PC-3 (cell line): Measurements from ENCODE around the gene POLR2F. TPM values are rescaled to one million over a fixed set of nuclear protein-coding genes. Genes with fewer than 3 reads are reported as not detected.

Experiments used
- ATAC-seq: fragments of 200-7000 bp; cut with Tn5 transposase; 2 replicates; pipeline ENCODE4 v1.9.1; 2020; ENCODE audit warnings: mild to moderate bottlenecking, moderate library complexity
- BruUV-seq: library from RNA; stranded (reverse); fragments of 400-500 nt; replicated peaks from 2 replicates; lab custom pipeline; 2021; lab: Mats Ljungman, UMichigan
- CTCF ChIA-PET: fragments of 300-600 bp; sonication (Branson Sonifier 250); formaldehyde crosslinking; loops from one replicate; lab custom pipeline; 2022; ENCODE audit warnings: antibody characterized with exemption; lab: Charles Lee
- POLR2A ChIA-PET: fragments of 300-600 bp; sonication (Branson Sonifier 250); formaldehyde crosslinking; loops from one replicate; lab custom pipeline; 2022; ENCODE audit warnings: antibody characterized with exemption; ENCODE audit not compliant: unreplicated experiment; lab: Charles Lee
- DNase-seq: peaks from one replicate; pipeline ENCODE4 v3.0.0-alpha.2; 2015
- H2AFZ ChIP-seq: fragments of 300-600 bp; sonication (generic); 2 replicates; pipeline ENCODE4 v1.6.0; 2016; ENCODE audit warnings: antibody characterized with exemption, low read length
- H3F3A ChIP-seq: fragments of 300-600 bp; sonication (generic); one replicate; pipeline ENCODE4 v1.6.0; 2017; ENCODE audit warnings: antibody characterized with exemption, low read length, control low read depth, mild to moderate bottlenecking; ENCODE audit not compliant: unreplicated experiment
- H3K27ac ChIP-seq: fragments of 300-600 bp; sonication (generic); 2 replicates; pipeline ENCODE4 v1.5.1; 2016; ENCODE audit warnings: mild to moderate bottlenecking, low read length
- H3K27me3 ChIP-seq: fragments of 300-600 bp; sonication (generic); 2 replicates; pipeline ENCODE4 v1.6.1; 2016; ENCODE audit warnings: low read length, mixed read lengths
- H3K36me3 ChIP-seq: fragments of 300-600 bp; sonication (generic); 2 replicates; pipeline ENCODE4 v1.6.1; 2016; ENCODE audit warnings: low read depth, mixed run types, low read length, mixed read lengths
- H3K4me1 ChIP-seq: fragments of 300-600 bp; sonication (generic); 2 replicates; pipeline ENCODE4 v1.5.1; 2016; ENCODE audit warnings: low read length; ENCODE audit not compliant: insufficient read depth
- H3K4me2 ChIP-seq: fragments of 300-600 bp; sonication (generic); 2 replicates; pipeline ENCODE4 v1.6.0; 2016; ENCODE audit warnings: low read length
- H3K4me3 ChIP-seq: fragments of 300-600 bp; sonication (generic); 2 replicates; pipeline ENCODE4 v1.5.1; 2016; ENCODE audit warnings: mild to moderate bottlenecking, low read length, mixed read lengths
- H3K79me2 ChIP-seq: fragments of 300-600 bp; sonication (generic); 2 replicates; pipeline ENCODE4 v1.6.1; 2017; ENCODE audit warnings: low read length, mixed read lengths
- H3K9ac ChIP-seq: fragments of 300-600 bp; sonication (generic); 2 replicates; pipeline ENCODE4 v1.6.0; 2016; ENCODE audit warnings: mild to moderate bottlenecking, low read length
- H3K9me2 ChIP-seq: fragments of 300-600 bp; sonication (generic); replicated peaks from 2 replicates; pipeline ENCODE4 v1.6.1; 2016; ENCODE audit warnings: mixed run types, low read length, mixed read lengths
- H3K9me3 ChIP-seq: fragments of 300-600 bp; sonication (generic); 2 replicates; pipeline ENCODE4 v1.6.1; 2016; ENCODE audit warnings: low read length, mixed read lengths
- H4K20me1 ChIP-seq: fragments of 300-600 bp; sonication (generic); 2 replicates; pipeline ENCODE4 v1.6.1; 2016; ENCODE audit warnings: low read length, mixed read lengths
- CTCF ChIP-seq: fragments of 300-600 bp; sonication (generic); conservative IDR thresholded peaks from 2 replicates; pipeline ENCODE4 v1.5.1; 2017; ENCODE audit warnings: antibody characterized with exemption, low read depth, mild to moderate bottlenecking, low read length
- EZH2 ChIP-seq: fragments of 300-600 bp; sonication (generic); IDR thresholded peaks from one replicate; pipeline ENCODE4 v1.6.1; 2017; ENCODE audit warnings: antibody characterized with exemption, mild to moderate bottlenecking, low read length; ENCODE audit not compliant: unreplicated experiment
- EZH2phosphoT487 ChIP-seq: fragments of 300-600 bp; sonication (generic); IDR thresholded peaks from 2 replicates; pipeline ENCODE4 v1.6.1; 2018; ENCODE audit warnings: mild to moderate bottlenecking, antibody characterized with exemption, low read length, borderline replicate concordance
- intact Hi-C: fragments of 100-400 bp; cut with micrococcal nuclease; formaldehyde crosslinking; loops from 2 replicates; pipeline ENCODE4 v1.9.0; 2023
- total RNA-seq: library from RNA; depleted of rRNA; stranded (reverse); fragments of >200 nt; gene quantifications from 2 replicates; pipeline ENCODE4 v1.2.3, GENCODE V29; 2014

Gene POLR2F
- total RNA-seq, 1 experiment from 2014 or later: 177 TPM

DNA sequence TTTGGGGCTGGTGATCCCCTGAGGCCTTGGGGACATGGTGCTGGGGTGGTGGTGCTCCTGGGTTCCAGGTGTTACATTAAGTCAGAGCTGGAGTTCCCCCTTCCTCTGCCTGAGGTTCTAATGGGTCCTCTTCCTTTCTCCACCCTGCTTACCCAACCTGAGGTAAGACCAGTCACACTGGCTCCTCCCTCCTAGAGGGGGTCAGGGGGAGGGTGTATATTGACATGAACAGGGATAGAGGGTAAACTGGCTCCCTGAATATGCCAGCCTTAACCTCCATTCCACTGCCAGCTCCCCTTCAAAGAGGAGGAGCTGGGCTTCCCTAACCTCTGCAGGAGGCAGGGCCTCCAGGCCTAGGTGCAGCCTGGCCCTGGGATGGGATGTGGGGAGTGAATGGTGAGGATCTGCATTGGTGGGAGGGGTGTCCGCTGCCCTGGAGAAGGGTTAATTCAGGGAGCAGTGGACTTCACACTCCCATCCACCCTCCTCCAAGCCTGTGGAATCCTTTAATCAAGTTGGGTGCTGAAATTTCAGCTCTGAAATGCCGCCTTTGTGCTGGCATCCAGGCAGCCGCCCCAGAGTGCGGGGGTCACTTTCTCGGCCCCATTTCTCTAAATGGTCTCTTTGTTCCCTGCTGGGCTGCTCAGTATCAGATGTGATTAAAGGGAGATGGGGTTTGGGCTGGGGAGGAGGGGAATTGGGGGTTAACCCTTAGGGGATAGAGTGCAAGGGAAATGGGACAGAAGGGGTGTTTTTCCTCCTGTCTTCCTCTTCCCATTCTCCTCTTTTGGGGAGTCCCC, 15.2 kb downstream of the POLR2F start:
- BruUV-seq: no TSS peak
- no peaks in the 10 kb centered on the region for H3K4me1 ChIP-seq
- ChIA-PET CTCF (no interaction called here), POLR2A (no interaction called here)
- H3K4me2 ChIP-seq: no peak overlapping the region
- DNase-seq (no peak), ATAC-seq (no peak)
- H3K27ac ChIP-seq: no peak overlapping the region
- H3K9me2 ChIP-seq: no peaks in the 10 kb centered on the region
- intact Hi-C loops: no loop called here
- no peaks in the 10 kb centered on the region for H3K9me3 ChIP-seq
- H3F3A ChIP-seq: no peaks in the 10 kb centered on the region
- H3K36me3 ChIP-seq: peaks cover 13% of the 10 kb centered on the region
- TF ChIP-seq CTCF (no peak), EZH2 (no peak), EZH2phosphoT487 (no peak)
- no peaks in the 10 kb centered on the region for H3K27me3 ChIP-seq
- no peaks in the 10 kb centered on the region for H4K20me1 ChIP-seq
- no peak overlapping the region for H2AFZ ChIP-seq
- no peaks in the 10 kb centered on the region for H3K79me2 ChIP-seq
- H3K9ac ChIP-seq: no peak overlapping the region
- no peak overlapping the region for H3K4me3 ChIP-seq

DNA sequence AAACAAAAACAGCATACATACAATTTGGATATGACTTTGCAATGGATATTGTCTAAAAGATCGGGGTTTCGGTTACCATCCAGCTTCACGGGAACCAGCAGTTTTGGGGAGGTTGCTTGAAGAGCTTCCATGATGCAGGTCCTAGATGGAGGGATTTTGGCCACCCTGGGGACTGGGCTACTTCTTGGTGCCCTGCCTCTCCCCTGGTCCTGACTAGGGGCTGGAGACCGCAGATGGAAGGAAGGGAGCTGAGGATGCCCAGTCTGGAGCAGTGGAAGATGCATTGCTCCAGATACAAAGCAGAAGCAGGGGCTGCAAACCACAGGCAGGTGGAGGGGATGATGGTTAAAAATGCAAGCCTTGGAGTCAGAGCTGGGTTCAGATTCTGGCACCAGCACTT, 17.4 kb downstream of the POLR2F start:
- Histone ChIP-seq H3K9ac (no peak overlapping the region), H4K20me1 (no peaks in the 10 kb centered on the region), H2AFZ (no peak overlapping the region), H3K9me2 (no peaks in the 10 kb centered on the region), H3K4me1 (no peaks in the 10 kb centered on the region), H3K4me3 (no peak overlapping the region), H3K27ac (no peak overlapping the region), H3K79me2 (no peaks in the 10 kb centered on the region), H3K4me2 (no peak overlapping the region), H3F3A (no peaks in the 10 kb centered on the region), H3K36me3 (peaks cover 8% of the 10 kb centered on the region), H3K27me3 (no peaks in the 10 kb centered on the region), H3K9me3 (no peaks in the 10 kb centered on the region)
- ChIA-PET POLR2A (no interaction called here), CTCF (no interaction called here)
- BruUV-seq: no TSS peak
- no peak for ATAC-seq
- intact Hi-C loops: no loop called here
- TF ChIP-seq EZH2: no peak
- TF ChIP-seq EZH2phosphoT487: no peak
- no peak for TF ChIP-seq CTCF
- no peak for DNase-seq
